Lower leg skin (tissue), 4 donors: ENCODE results near the gene NAPG. TPM values are rescaled to one million over a fixed set of nuclear protein-coding genes. Genes with fewer than 3 reads are reported as not detected.
"Not testable (repeated sequence)": the region's sequence is repeated elsewhere in the genome, so short reads cannot be mapped to it uniquely, and the experiment has no call there.

Source experiments
- DNase-seq, 2 donors: peaks; one replicate each; pipeline ENCODE4 v3.0.0-alpha.2; 2019; ENCODE audit warnings: low spot score in 2 of 2
- H3K4me3 ChIP-seq: fragments of 200-600 bp; sonication (generic); 2 replicates; pipeline ENCODE4 v1.5.1; 2017; ENCODE audit warnings: mild to moderate bottlenecking, low read depth; ENCODE audit not compliant: poor library complexity, severe bottlenecking
- CTCF ChIP-seq, 3 donors: fragments of 450-650 bp; IDR thresholded peaks; one replicate each; pipeline ENCODE4 v1.5.1; 2016; ENCODE audit warnings: antibody characterized with exemption in 3 of 3, mild to moderate bottlenecking in 3 of 3, moderate library complexity in 2 of 3
- POLR2A ChIP-seq, 2 donors: fragments of 450-650 bp; IDR thresholded peaks; one replicate each; pipeline ENCODE4 v1.6.1; 2016 to 2017; ENCODE audit warnings: antibody characterized with exemption in 2 of 2, mild to moderate bottlenecking in 1 of 2, moderate library complexity in 1 of 2
- WGBS, 2 donors: methylation state at CpG; one replicate each; pipeline ENCODE4 v1.1.5; 2018; 5-methylcytosine and 5-hydroxymethylcytosine counted together
- intact Hi-C: fragments of 100-400 bp; cut with DNase I; formaldehyde crosslinking; loops from one replicate; pipeline ENCODE4 v1.15.0; 2023; ENCODE audit warnings: low total_unique reads
- total RNA-seq, 4 donors: library from RNA; depleted of rRNA; stranded (reverse); fragments of >200 nt; gene quantifications; one replicate each; pipeline ENCODE4 v1.1.0, GENCODE V29; 2016

NAPG gene
- total RNA-seq, 4 donors from 2014 or later: 15.6 to 25.7 (median 22.0) TPM

GRCh38 chr18:10562773-10563160 lies 36.9 kb downstream of the NAPG start:
- DNase-seq: no peak
- H3K4me3 ChIP-seq: no peak overlapping the region
- intact Hi-C loops: no loop called here
- 57 to 64% methylated on average over 5 of the region's 5 CpGs for WGBS, 2 donors
- TF ChIP-seq POLR2A (IDR thresholded peaks at IDR 0.05) (no peak), CTCF (IDR thresholded peaks at IDR 0.05) (no peak)

- H3K4me3 ChIP-seq: no peak overlapping the region
- peak in 1 of 2 donors; percentile 29 for DNase-seq
- intact Hi-C loops: no loop called here
- TF ChIP-seq CTCF (IDR thresholded peaks at IDR 0.05): no peak
- TF ChIP-seq POLR2A (IDR thresholded peaks at IDR 0.05): no peak
- WGBS, 2 donors: 47 to 63% methylated on average over 9 of the region's 9 CpGs
Observed at GRCh38 chr18:10563886-10564285, 38.1 kb downstream of the NAPG start.

- intact Hi-C loops: no loop called here
- WGBS, 2 donors: 83 to 84% methylated on average over 10 of the region's 10 CpGs
- peak in 1 of 2 donors; percentile 34 for DNase-seq
- H3K4me3 ChIP-seq: no peak overlapping the region
- TF ChIP-seq POLR2A (IDR thresholded peaks at IDR 0.05) (no peak), CTCF (IDR thresholded peaks at IDR 0.05) (no peak)
Observed at GRCh38 chr18:10564975-10565773, 39.3 kb downstream of the NAPG start.

- intact Hi-C loops: no loop called here
- DNase-seq: peak in 1 of 2 donors; percentile 23
- no peak overlapping the region for H3K4me3 ChIP-seq
- TF ChIP-seq CTCF (IDR thresholded peaks at IDR 0.05): no peak
- WGBS, 2 donors: 73 to 75% methylated on average over 5 of the region's 5 CpGs
Observed at GRCh38 chr18:10565835-10566234, 40.0 kb downstream of the NAPG start.

GRCh38 chr18:10566390-10566789 lies 40.6 kb downstream of the NAPG start:
- WGBS, 2 donors: 85 to 97% methylated on average over 3 of the region's 3 CpGs
- no peak overlapping the region for H3K4me3 ChIP-seq
- no peak for DNase-seq
- intact Hi-C loops: no loop called here
- TF ChIP-seq POLR2A (IDR thresholded peaks at IDR 0.05): no peak
- TF ChIP-seq CTCF (IDR thresholded peaks at IDR 0.05): no peak

GRCh38 chr18:10569941-10570340 lies 44.1 kb downstream of the NAPG start:
- intact Hi-C loops, H3K4me3 ChIP-seq, DNase-seq: not testable (repeated sequence)
- 84 to 92% methylated on average over 5 of the region's 5 CpGs for WGBS, 2 donors
